ENCODE measurements around the gene CTAGE1.

Gene CTAGE1

GRCh38 chr18:22448238-22448637, 30.5 kb upstream of the CTAGE1 start:
- no peak overlapping the region for H3K4me3 ChIP-seq (replicated peaks; ENCODE audit: low read depth, low read length)
- no peak for DNase-seq (ENCODE audit: extremely low read depth, low read depth)
- no peak for TF ChIP-seq CTCF (IDR thresholded peaks at IDR 0.05; ENCODE audit: low read depth, low read length, missing control alignments)

- H3K4me3 ChIP-seq (replicated peaks; ENCODE audit: low read depth, low read length), result no peak overlapping the region
- no peak for TF ChIP-seq CTCF (IDR thresholded peaks at IDR 0.05; ENCODE audit: low read depth, low read length, missing control alignments)
- no peak for DNase-seq (ENCODE audit: extremely low read depth, low read depth)
These were observed 30.1 kb upstream of the CTAGE1 start for GRCh38 chr18:22447792-22448191.

GRCh38 chr18:22446911-22447310, 29.2 kb upstream of the CTAGE1 start:
- TF ChIP-seq CTCF (IDR thresholded peaks at IDR 0.05; ENCODE audit: low read depth, low read length, missing control alignments), result no peak

GRCh38 chr18:22446325-22446724, 28.6 kb upstream of the CTAGE1 start:
- DNase-seq (ENCODE audit: extremely low read depth, low read depth), result no peak
- no peak overlapping the region for H3K4me3 ChIP-seq (replicated peaks; ENCODE audit: low read depth, low read length)
- TF ChIP-seq CTCF (IDR thresholded peaks at IDR 0.05; ENCODE audit: low read depth, low read length, missing control alignments), result no peak

More at GRCh38 chr18:22446911-22447310, 29.2 kb upstream of the CTAGE1 start:
- DNase-seq (ENCODE audit: extremely low read depth, low read depth), result no peak
- no peak overlapping the region for H3K4me3 ChIP-seq (replicated peaks; ENCODE audit: low read depth, low read length)

- no peak overlapping the region for H3K4me3 ChIP-seq (replicated peaks; ENCODE audit: low read depth, low read length)
- TF ChIP-seq CTCF (IDR thresholded peaks at IDR 0.05; ENCODE audit: low read depth, low read length, missing control alignments), result no peak
- DNase-seq (ENCODE audit: extremely low read depth, low read depth), result no peak
These were observed 23.9 kb upstream of the CTAGE1 start for GRCh38 chr18:22441638-22442037.

GRCh38 chr18:22439447-22439846, 21.7 kb upstream of the CTAGE1 start:
- no peak for DNase-seq (ENCODE audit: extremely low read depth, low read depth)
- no peak for TF ChIP-seq CTCF (IDR thresholded peaks at IDR 0.05; ENCODE audit: low read depth, low read length, missing control alignments)
- no peak overlapping the region for H3K4me3 ChIP-seq (replicated peaks; ENCODE audit: low read depth, low read length)

- no peak for DNase-seq (ENCODE audit: extremely low read depth, low read depth)
- no peak for TF ChIP-seq CTCF (IDR thresholded peaks at IDR 0.05; ENCODE audit: low read depth, low read length, missing control alignments)
- H3K4me3 ChIP-seq (replicated peaks; ENCODE audit: low read depth, low read length), result no peak overlapping the region
These were observed 18.4 kb upstream of the CTAGE1 start for GRCh38 chr18:22436136-22436535.
